ENCODE measurements around the gene ETV6.

The ETV6 gene

GRCh38 chr12:11861864-11862600 lies 212.6 kb downstream of the ETV6 start:
- no peak for DNase-seq (ENCODE audit: low spot score)

GRCh38 chr12:11862798-11863197 lies 213.3 kb downstream of the ETV6 start:
- DNase-seq (ENCODE audit: low spot score), result no peak

- no peak for DNase-seq (ENCODE audit: low spot score)
These were observed 214.0 kb downstream of the ETV6 start for GRCh38 chr12:11863478-11863906.

- no peak for DNase-seq (ENCODE audit: low spot score)
These were observed 214.5 kb downstream of the ETV6 start for GRCh38 chr12:11863988-11864387.

- DNase-seq (ENCODE audit: low spot score), result no peak
These were observed 216.3 kb downstream of the ETV6 start for GRCh38 chr12:11865824-11866223.

GRCh38 chr12:11868027-11868426 lies 218.6 kb downstream of the ETV6 start:
- no peak for DNase-seq (ENCODE audit: low spot score)

- no peak for DNase-seq (ENCODE audit: low spot score)
These were observed 219.9 kb downstream of the ETV6 start for GRCh38 chr12:11869406-11869805.

GRCh38 chr12:11870041-11870451 lies 220.6 kb downstream of the ETV6 start:
- no peak for DNase-seq (ENCODE audit: low spot score)

- no peak for DNase-seq (ENCODE audit: low spot score)
These were observed 222.6 kb downstream of the ETV6 start for GRCh38 chr12:11872055-11872454.

GRCh38 chr12:11875414-11875935 lies 226.0 kb downstream of the ETV6 start:
- no peak for DNase-seq (ENCODE audit: low spot score)

GRCh38 chr12:11876307-11876706 lies 226.8 kb downstream of the ETV6 start:
- DNase-seq (ENCODE audit: low spot score), result no peak

GRCh38 chr12:11877102-11877826 lies 227.8 kb downstream of the ETV6 start:
- no peak for DNase-seq (ENCODE audit: low spot score)

- no peak for DNase-seq (ENCODE audit: low spot score)
These were observed 228.7 kb downstream of the ETV6 start for GRCh38 chr12:11877869-11878780.

GRCh38 chr12:11879306-11879705 lies 229.8 kb downstream of the ETV6 start:
- no peak for DNase-seq (ENCODE audit: low spot score)

GRCh38 chr12:11880381-11880780 lies 230.9 kb downstream of the ETV6 start:
- no peak for DNase-seq (ENCODE audit: low spot score)

- no peak for DNase-seq (ENCODE audit: low spot score)
These were observed 232.4 kb downstream of the ETV6 start for GRCh38 chr12:11881835-11882234.

- no peak for DNase-seq (ENCODE audit: low spot score)
These were observed 233.0 kb downstream of the ETV6 start for GRCh38 chr12:11882301-11883019.

GRCh38 chr12:11884116-11884515 lies 234.6 kb downstream of the ETV6 start:
- no peak for DNase-seq (ENCODE audit: low spot score)

GRCh38 chr12:11884706-11885105 lies 235.2 kb downstream of the ETV6 start:
- DNase-seq (ENCODE audit: low spot score), result no peak

- peak; percentile 33 for DNase-seq (ENCODE audit: low spot score)
These were observed 236.0 kb downstream of the ETV6 start for GRCh38 chr12:11885261-11886038.

GRCh38 chr12:11886339-11886738 lies 236.9 kb downstream of the ETV6 start:
- DNase-seq (ENCODE audit: low spot score), result no peak

Data from HuH-7.5 (cell line).